ENCODE data around the gene EN1. TPM values are rescaled to one million over a fixed set of nuclear protein-coding genes. Genes with fewer than 3 reads are reported as not detected.

The EN1 gene
- total and polyA plus RNA-seq, 7 donors, result 0.70 to 9.5 (median 1.1) TPM

DNA sequence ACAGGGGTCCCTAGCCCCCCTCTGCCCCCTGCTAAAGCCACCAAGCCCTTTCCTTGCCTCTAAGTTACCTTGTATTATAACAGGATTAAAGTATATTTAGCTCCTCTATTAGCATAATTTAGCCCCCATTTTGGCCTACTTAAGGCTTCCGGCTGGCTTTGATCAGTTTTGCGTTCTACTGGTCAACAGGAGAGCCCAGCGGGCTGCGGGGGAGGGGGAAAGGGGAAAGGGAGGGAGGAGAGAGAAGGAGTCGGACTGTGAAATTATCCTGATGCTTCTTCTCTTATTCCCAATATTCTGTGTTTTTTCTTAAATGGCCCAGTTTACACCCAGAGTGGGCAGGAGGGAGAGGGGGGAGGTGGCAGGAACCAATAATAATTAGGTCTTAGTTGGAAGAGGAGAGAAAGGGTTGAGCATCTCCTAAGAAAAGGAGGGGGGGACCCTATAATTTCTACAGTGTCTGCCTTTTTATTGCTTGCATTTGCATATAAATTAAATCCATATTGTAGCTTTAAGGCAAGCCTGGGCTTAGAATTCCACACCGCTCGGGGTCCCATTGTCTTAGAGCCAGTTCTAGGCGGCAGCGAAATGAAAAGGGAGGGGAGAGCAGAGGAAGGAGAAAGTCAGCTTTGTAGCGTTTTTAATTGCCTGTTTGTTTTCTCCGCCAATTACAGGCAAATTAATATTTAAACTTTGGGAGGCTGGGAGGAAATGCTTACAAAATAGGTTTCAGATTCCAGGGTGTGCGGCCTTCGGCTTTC lies 39.6 kb downstream of the EN1 start:
- no peaks in the 10 kb centered on the region for H3K4me1 ChIP-seq
- TF ChIP-seq, protein P1, sequence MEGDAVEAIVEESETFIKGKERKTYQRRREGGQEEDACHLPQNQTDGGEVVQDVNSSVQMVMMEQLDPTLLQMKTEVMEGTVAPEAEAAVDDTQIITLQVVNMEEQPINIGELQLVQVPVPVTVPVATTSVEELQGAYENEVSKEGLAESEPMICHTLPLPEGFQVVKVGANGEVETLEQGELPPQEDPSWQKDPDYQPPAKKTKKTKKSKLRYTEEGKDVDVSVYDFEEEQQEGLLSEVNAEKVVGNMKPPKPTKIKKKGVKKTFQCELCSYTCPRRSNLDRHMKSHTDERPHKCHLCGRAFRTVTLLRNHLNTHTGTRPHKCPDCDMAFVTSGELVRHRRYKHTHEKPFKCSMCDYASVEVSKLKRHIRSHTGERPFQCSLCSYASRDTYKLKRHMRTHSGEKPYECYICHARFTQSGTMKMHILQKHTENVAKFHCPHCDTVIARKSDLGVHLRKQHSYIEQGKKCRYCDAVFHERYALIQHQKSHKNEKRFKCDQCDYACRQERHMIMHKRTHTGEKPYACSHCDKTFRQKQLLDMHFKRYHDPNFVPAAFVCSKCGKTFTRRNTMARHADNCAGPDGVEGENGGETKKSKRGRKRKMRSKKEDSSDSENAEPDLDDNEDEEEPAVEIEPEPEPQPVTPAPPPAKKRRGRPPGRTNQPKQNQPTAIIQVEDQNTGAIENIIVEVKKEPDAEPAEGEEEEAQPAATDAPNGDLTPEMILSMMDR (IDR thresholded peaks at IDR 0.05), result no peak
- H3K36me3 ChIP-seq (ENCODE audit: insufficient read depth in 1 of 2, low read depth in 1 of 2), result no peaks in the 10 kb centered on the region
- intact Hi-C loops (cut with DNase I), result no loop called here
- ATAC-seq (no peak), DNase-seq (no peak)
- peaks cover 0 to 10% (median 0%) of the 10 kb centered on the region in 3 donors for H3K27me3 ChIP-seq (ENCODE audit: insufficient read depth in 3 of 3, low read length in 2 of 3)
- no peak overlapping the region for H3K27ac ChIP-seq
- no peaks in the 10 kb centered on the region for H3K9me3 ChIP-seq
- no peak overlapping the region for H3K4me3 ChIP-seq
- whole genome bisulfite sequencing, 3 donors, result 69 to 84% (median 78%) methylated on average over 13 of the region's 13 CpGs

DNA sequence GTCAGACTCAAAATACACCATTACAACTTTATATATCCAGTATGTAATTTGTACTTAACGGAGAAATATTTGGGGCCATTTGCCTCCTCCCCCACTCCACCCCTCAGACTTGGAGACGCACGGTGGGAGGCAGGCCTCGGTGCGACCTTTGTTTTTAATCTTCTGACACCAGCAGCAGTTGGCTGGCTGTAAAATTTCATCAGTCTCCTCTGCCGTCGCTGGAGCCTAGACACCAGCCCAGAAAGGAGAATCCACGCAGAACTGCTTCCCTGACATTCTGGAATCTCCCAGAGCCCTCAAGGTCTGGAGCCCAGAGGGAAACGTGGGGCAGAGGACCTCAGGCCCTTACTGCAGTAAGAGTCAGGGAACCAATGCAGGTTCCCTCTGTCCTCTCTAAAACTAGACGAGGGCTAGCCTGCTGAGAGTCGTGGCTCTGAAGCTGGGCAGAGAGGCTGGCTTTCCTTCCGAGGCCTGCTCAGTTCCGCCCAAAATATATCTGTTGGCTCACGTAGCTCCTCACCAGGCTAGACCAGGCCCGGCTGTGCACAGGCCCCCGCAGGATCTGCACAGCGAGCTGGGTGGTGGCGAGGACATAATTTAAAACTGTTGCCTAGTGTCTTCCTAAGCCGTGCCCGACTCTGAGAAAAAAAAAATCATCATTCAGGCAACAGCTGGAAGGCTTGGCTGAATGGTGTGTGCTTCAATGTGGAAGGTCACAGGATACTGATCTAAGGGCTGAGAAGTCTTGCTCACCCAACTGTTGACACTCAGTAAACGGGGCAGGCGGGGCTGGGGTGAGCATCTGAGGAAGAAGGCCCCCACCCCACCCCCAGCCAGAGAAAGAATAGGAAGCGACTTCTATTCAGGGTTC lies 40.4 kb downstream of the EN1 start:
- no peak overlapping the region for H3K4me3 ChIP-seq
- no peaks in the 10 kb centered on the region for H3K9me3 ChIP-seq
- ATAC-seq (peak in 2 of 4 donors; percentile 63 to 70), DNase-seq (no peak)
- H3K36me3 ChIP-seq (ENCODE audit: insufficient read depth in 1 of 2, low read depth in 1 of 2), result no peaks in the 10 kb centered on the region
- peaks cover 0 to 2% (median 0%) of the 10 kb centered on the region in 3 donors for H3K27me3 ChIP-seq (ENCODE audit: insufficient read depth in 3 of 3, low read length in 2 of 3)
- 35 to 50% (median 39%) methylated on average over 23 of the region's 23 CpGs for WGBS, 3 donors
- intact Hi-C loops (cut with DNase I), result no loop called here
- no peaks in the 10 kb centered on the region for H3K4me1 ChIP-seq
- TF ChIP-seq, protein P1 (IDR thresholded peaks at IDR 0.05), result no peak
- no peak overlapping the region for H3K27ac ChIP-seq

DNA sequence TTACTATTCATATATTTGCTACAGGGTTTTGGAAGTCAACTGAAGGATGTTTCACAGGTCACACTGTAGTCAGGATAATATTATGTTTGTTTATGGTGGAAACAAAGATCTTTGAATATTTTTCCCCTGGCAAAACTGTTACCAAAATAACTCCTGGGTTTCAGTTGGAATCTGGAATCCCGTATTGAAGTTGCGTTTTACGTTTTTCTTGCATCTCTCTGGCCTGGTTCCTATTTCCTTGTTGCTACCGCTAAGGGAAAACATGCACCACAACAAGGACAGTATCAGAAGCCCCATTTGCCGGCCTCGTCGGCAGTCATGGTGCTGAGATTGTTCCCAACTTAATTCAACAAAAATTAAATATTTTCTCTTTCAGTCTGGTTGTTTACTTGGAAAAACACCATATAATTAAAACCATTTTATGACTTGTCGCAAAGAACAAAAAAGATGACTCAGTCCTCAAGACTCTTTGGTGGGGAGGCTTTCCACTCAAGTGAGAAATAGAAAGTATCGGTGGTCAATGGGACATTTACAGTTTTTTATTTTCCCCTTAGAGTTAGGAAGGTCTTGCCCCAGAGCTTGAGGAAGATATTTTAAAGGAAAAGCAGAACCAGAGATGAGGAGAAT lies 42.3 kb downstream of the EN1 start:
- Histone ChIP-seq H3K36me3 (ENCODE audit: insufficient read depth in 1 of 2, low read depth in 1 of 2) (no peaks in the 10 kb centered on the region), H3K9me3 (no peaks in the 10 kb centered on the region), H3K27me3 (ENCODE audit: insufficient read depth in 3 of 3, low read length in 2 of 3) (peaks cover 0 to 2% (median 0%) of the 10 kb centered on the region in 3 donors), H3K27ac (no peak overlapping the region), H3K4me3 (no peak overlapping the region), H3K4me1 (no peaks in the 10 kb centered on the region)
- no peak for DNase-seq
- WGBS, 3 donors, result 69 to 73% (median 70%) methylated on average over 9 of the region's 9 CpGs
- no peak for ATAC-seq
- intact Hi-C loops (cut with DNase I), result no loop called here
- TF ChIP-seq, protein P1 (IDR thresholded peaks at IDR 0.05), result no peak

DNA sequence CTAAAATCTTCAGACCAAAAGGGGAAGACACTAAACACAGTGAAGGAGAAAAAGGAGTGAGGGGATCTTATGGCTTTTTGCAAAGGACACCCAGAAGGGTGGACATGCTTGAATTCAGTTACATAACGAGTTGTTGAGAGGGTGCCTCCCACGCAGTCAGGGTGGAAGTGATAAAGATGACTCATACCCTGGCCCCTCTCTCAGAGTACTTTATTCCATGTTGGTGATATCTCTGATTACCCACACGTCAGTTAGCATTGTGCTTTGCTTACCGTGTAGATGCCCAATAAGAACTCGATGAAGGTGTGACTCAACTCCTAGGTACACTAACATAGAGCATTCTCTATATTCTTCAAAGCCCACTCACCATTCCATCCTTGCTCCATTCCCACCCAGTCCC lies 44.4 kb downstream of the EN1 start:
- 80 to 84% (median 82%) methylated on average over 5 of the region's 5 CpGs for WGBS, 3 donors
- H3K4me3 ChIP-seq, result no peak overlapping the region
- no peaks in the 10 kb centered on the region for H3K9me3 ChIP-seq
- peaks cover 0 to 1% (median 0%) of the 10 kb centered on the region in 3 donors for H3K27me3 ChIP-seq (ENCODE audit: insufficient read depth in 3 of 3, low read length in 2 of 3)
- TF ChIP-seq, protein P1 (IDR thresholded peaks at IDR 0.05), result no peak
- H3K27ac ChIP-seq, result no peak overlapping the region
- no peak for DNase-seq
- ATAC-seq, result no peak
- intact Hi-C loops (cut with DNase I), result no loop called here
- H3K36me3 ChIP-seq (ENCODE audit: insufficient read depth in 1 of 2, low read depth in 1 of 2), result no peaks in the 10 kb centered on the region
- no peaks in the 10 kb centered on the region for H3K4me1 ChIP-seq

Data from psoas muscle (tissue), 8 donors.